HG03060 (cell line): ENCODE data around the gene GIGYF2.

Experiments
- ATAC-seq: cut with Tn5 transposase; IDR thresholded peaks from one replicate; pipeline ENCODE4 v1.9.1; 2021; ENCODE audit warnings: low read depth, moderate number of reproducible peaks; ENCODE audit not compliant: unreplicated experiment

The GIGYF2 gene

DNA sequence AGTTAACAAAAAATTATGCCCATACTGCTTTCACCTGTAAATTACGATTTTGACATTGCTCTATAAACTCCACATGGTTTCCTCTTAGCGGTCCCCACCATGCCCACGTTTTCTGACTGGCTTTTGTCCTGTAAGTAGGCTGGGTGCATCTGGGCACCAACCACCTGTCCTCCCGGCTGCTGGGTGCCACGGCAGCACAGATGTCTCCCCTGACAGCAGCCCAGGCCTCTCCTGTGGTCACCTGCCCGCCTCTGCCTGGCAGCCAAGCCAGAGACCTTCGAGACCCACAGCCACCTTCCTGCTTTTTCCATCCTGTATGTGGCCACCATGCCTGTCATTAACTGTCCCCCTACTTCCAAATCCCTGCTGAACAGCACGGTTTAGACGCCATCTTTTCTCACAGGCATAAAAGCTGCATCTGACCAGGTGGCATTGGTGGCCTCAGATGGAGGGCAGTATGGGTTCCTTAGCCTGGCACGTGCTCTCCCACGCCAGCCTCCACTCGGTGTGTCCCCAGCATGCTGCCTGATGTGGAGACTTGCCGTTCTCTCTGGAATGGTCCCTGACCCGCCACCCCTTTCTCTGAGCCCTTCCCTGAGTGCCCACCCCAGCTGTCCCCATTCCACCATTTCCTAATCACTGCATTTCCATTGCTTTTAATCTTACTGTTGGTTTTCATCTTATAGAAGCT is 191.9 kb downstream of the GIGYF2 start:
- ATAC-seq, result no peak

DNA sequence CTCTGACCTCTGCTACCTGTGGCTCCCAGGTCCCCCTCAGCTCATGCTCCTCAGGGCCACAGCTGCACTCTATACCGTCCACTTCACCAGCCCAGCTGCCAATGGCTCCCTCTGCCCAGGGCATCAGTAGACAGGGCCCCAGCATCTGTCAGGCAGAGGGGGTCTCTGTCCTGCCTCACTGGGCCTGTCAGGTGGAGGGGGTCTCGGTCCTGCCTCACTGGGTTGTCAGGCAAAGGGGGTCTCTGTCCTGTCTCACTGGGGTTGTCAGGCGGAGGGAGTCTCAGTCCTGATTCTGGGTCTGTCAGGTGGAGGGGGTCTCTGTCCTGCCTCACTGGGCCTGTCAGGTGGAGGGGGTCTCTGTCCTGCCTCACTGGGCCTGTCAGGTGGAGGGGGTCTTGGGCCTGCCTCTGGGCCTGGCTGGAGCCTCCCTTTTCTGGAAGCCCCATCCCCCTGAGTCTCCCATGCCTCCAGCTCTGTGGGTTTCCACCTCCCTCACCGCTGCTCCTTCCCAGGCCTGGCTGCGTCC is 192.8 kb downstream of the GIGYF2 start:
- ATAC-seq, result no peak

DNA sequence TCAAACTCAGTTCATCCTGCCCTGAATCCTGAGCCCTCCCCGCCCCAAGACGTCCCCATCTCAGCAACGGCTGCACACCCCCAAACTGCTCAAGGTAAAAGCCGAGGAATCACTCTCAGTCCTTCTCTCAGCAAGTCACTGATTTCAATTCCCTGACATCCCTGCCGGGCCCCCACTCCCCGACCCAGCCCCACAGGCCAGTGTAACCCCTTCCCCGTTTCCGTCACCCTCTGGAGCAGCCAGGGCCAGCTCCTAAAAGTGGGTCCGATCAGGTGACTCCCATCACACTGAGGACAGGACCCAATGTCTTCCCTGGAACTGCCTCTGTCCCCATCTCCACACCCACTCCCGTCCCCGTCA is 193.4 kb downstream of the GIGYF2 start:
- ATAC-seq, result no peak

DNA sequence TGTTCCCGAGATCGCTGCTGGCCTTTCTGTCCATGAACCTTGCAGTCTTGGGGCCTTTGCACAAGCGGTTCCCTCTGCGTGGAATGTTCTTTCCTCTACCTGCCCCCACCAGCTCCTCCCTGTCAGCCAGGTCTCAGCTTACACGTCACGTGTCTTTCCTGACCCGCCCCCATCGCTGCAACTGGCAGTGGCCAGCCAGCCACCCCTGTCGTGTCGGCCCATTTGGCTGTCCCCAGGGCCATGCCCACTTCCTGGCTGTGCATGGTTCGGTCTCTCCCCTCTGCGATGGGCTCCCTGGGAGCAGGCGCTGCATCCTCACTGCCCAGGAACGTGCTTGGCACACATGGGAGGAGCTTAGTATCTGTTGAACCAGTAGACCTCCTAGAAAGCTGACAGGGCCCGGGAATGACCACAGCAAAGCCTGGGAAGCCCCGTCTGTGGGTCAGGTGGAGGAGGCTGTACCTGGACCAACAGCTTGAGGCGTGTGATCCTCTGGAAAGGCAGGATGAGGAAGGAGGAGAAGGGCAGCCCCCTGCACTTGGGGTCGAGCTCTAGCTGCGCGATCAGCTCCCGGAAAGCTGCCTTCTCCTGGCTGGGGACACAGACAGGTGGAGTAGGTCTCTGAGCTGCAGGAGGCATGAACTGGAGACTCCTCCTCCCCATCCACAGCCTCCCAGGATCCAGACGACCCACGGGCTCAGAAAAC is 193.9 kb downstream of the GIGYF2 start:
- ATAC-seq, result no peak

DNA sequence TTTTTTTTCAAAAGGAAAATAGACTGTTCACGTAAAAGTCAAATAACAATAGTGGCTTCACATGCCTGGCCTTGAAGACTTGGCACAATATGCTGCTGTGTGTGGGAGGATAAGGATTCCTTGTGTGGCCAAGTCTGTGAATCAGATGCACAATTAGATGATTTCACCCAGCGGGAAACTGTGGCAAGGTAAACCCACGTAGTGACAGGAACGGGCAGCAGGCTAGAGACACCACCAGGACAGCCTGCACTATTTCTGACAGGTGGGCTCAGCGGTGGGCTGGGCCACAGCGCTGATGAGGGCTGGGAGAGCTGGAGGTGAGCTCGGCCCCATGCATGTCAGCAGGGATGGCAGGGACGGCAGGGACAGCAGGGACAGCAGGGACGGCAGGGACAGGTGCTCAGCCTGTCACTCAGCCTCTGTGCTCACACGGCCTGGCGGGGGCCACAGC is 194.5 kb downstream of the GIGYF2 start:
- no peak for ATAC-seq

DNA sequence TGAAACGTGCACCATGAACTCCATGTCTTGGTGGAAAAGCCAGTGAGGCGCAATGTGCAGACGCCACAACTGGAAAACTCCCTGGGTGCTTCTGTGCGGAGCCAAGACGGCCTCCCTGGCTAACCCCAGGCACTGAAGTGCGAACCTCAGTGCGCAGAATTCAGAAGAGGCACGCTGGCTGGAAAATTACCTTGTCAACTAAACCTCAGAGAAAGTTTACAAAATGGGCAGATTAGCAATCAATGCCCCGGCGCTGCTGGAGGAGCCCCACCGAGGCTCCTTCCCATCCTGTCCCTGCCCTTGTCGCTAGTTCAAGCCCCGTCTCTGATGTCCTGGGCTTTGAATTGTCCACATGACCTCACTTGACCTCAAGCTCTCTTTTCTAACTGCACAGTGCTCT is 195.1 kb downstream of the GIGYF2 start:
- no peak for ATAC-seq

DNA sequence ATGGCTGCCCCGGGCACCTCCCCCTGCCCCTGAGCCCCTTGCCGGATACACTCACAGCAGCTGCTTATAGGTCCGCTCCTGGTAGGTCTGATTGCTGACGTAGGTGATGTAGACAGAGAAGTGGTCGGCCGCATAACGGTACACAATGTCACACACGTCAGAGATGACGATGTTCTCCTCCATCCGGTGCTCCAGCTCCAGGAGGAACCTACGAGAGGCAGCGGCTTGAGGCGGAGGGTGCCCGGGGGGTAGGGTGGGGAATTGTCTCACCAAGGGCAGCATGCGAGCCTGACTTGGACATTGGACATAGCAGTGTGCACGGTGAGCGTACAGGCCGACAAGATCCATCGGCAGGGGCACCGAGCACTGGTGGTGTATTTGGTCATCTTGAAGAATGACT is 195.7 kb downstream of the GIGYF2 start:
- ATAC-seq, result no peak

DNA sequence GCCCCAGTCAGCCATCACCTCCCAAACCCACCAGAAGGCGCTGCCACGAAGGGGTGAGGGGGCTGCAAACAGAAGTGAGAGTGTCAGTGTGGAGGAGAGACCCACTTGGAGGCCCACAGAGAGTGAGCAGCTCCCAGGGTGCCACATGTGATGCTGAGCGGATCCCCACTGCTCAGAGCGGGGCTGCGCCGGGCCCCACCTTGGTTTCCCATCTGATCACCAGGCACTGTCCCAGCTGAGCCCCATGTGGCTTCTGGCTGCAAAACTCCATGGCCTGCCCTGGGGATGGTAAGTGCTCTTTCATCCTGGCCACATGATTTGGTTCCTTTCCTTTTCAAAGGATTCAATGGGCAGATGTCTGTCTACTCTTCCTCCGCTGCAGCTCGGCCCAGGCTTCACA is 196.7 kb downstream of the GIGYF2 start:
- no peak for ATAC-seq

DNA sequence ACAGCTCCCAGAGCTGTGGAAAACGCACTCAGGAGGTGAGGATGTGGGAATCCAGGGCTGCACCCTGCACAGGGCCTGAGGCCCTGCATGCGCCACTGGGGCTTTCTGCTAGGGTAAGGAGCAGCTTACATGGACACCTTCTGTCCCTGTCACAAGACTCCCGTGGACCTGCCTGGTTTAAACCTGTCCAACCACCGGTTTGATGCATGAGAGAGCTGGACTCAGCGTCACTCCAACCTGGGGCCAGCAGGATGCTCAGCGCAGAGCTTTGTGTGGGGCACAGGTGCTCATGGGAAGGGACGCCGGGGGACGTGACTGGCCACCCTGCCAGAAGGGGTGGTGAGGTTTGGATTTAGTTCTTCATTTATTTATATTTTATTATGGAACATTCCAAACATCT is 197.1 kb downstream of the GIGYF2 start:
- no peak for ATAC-seq

DNA sequence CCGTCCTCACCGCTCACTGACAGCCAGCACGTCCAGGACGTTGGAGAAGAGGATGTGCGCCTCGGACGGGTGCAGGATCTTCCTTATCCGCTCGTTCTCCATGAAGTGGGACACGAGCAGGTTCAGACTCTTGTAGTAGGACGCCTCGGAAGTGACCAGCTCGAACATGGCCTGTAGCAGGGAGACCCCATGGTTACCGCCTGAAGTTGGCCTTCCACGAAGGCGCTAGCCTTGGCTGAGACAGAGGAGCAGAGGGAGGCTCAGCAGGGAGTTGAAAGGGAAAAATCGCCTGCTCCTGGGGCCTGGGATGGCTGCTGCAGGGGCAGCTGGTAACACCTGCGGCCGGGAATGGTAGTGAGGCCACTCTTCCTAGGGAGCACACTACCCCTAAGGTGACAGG is 197.6 kb downstream of the GIGYF2 start:
- no peak for ATAC-seq

DNA sequence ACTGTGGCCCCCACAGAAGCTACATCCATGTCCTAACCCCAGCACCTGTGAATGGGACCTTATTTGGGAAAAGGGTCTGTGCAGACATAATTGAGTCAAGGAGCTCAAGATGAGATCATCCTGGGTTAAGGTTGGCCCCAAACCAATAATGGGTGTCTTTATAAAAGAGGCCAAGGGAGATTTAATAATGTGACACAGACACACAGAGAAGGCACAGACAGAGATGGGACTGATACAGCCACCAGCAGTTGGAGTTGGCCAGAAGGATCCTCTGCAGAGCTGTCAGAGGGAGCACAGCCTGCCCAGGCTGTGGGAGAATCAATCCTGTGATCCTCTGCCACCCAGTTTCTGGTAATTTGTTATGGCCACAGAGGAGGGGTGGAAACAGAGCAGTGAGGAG is 199.0 kb downstream of the GIGYF2 start:
- ATAC-seq, result no peak

DNA sequence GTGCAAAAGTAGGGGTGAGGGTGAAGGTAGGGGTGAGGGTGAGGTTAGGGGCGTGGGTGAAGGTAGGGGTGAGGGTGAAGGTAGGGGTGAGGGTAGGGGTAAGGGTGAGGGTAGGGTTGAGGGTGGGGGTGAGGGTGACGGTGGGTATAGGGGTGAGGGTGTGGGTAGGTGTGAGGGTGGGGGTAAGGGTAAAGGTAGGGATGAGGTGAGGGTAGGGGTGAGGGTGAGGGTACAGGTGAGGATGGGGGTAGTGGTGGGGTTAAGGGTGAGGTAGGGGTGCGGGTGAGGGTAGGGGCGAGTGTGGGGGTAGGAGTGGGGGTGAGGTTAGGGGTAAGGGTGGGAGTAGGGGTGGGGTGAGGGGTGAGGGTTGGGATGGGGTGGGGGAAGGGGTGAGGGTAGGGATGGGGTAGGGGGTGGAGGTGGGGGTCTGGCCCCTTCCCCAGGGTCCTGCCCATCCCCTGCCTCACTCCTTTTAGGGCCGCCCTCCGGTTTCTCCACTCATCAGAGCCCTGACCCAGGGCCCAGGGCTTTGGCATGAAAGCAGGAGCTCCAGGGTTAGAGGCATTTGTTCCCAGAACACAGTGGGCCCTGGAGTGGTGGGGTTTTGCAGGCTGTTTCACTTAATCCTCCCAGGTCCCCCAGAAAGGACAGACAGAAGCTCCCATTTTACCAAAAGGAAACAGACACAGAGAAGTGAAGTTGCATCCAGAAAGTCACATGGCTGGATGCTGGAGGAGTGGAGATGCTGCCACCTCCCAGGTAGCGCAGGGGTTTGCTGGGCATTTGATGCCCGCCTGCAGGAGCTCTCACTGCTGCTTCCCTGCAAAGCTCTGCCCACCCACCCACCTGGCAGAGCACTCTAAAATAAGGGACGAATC is 199.8 kb downstream of the GIGYF2 start:
- ATAC-seq, result no peak

DNA sequence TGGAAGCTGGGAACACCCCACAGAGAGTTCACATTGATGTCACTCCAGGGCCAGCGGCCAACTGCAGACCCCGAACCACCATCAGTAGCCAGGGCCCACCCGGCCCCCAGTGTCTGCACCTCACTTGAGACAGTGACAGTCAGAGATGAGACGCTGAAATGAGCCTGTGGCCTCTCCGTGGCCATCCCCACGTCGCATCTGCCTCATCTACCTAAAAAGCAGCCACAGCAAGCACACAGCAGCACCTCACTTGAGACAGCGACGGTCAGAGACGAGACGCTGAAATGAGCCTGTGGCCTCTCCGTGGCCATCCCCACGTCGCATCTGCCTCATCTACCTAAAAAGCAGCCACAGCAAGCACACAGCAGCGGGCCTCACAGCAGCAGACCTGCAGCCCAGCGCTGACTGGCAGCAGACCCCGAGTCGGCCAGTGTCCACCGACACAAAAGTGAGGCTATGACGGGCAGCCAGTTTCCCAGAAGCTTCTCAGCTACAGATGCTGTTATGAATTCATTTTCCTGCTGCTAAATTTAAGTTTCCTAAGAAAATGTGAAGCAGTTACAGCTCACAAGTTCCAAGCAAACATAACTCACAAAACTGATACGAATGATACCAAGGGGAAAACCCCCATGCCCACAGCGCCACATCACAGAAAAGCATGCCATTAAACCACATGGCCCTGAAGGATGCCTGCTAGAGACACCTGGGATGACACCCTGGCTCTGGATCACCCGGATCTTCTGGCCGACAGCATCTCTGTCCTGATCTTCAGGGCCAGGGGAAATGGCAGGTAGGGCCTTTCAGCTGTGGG is 200.7 kb downstream of the GIGYF2 start:
- ATAC-seq, result no peak

DNA sequence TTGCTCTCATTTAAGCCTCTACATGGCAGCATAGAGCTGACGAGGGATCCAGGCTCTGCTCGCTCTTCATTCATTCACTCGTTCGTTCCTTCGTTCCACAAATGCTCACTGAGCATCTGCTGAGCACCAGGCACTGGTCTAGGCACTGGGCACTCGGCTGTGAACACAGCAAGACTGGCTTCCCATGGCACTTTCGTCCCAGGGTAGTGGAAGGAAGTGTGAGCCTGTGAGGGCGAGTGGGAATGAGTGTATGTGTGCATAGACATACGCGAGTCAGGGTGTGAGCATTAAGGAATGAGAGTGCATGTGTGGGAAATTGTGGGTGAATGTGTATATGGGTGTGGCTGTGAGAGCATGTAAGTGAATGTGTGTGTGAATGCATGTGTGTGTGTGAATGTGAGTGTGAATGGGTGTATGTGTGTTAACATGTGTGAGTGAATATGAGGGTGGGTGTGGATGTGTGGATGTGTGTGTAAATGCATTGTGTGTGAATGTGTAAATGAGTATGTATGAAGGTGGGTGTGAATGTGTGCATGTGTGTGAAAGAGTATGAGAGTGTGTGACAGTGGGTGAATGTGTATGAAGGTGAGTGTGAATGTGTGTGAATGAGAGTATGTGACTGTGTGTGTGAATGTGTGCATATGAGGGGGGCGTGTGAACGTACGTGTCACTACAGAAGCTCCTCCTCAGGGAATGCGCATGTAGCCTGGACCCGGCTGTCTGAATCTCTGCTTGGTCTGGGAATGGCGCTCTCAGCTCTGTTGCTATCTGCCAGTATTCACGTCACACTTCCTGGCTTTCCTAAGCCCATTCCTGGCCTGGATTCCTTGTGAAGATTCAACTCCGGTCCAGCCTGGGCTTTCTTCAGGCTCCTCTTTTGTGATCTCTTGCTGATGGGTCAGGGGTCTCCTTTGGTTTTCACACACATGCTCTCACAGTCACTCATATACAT is 201.7 kb downstream of the GIGYF2 start:
- no peak for ATAC-seq

DNA sequence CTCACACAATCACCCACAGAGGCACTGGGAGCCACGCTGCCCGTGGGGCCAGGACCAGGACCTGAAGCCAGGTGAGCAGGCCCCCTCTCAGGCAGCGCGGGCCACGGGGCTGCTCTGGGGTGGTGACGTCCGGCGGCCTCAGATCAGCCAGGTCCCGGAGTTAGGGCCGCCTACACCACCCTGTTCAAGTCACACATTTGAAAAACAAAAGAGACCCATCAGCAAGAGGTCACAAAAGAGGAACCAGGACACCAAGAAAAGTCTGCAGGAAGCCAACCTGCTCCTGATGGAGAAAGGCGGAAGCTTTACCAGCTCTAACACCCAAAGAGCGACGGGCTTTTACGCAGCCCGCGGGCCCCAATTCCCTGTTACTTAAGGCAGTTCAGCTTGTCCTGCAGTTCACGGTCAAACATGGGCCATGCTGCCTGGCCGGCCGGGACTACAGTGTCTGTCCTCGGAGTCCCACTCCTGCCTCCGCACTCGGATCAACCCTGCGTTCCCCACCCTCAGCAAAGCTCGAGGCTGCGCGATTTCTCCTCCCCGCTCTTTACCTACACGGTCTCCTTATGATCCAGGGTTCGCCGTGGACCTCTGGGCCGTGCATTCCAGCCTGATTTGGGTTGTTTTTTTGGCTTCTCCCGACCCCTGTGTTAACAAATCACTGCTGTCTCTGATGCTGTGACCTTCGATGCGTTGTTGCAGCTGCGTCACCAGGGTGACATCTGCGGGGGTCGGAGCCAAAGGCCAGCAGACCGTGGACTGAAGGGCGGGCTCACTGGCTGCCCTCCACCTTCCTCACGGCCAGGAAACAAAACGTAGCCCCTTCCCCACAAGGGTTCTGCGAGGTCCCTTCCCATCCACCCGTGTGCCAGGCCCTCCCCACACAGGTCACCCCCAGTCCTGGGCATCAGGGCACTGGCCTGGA is 203.9 kb downstream of the GIGYF2 start:
- ATAC-seq, result no peak

DNA sequence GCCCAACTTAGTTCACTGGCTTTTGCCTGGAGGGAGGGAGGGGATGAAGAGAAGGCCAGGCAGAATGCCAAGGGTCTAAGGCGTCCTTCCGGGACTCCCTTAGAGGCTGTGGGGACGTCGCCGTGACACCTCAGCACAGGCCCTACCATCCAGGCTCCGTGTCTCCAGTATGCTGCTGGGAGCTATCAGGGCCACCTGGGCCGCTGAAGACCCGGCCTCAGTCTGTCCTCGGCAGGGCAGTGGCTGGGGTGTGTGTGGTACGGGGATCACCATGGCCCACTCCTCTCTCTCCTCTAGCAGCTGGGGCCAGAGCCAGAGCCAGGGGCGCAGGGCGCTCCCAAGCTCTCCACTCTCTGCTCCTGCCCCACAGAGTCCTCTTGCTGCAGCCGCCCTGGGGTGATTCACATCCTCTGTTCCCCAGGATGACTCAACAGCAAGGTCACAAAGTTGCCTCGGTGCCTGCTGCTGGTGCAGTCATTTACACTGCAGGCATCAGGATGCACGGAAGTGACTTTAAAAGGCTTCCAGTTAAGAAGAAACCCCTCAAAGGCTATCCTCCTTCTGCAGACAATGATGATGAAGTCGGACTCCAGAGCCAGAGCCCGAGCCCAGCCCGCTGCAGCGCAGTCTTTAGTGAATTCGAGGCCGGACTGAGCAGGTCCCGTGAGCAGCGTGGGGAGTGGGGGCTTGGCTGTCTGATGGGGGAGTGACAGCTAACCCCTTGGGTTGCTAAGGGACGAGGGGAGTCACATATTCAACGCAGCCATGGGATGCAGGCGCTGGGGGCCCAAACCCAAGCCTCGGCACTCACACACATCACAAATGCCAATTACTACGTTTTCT is 204.8 kb downstream of the GIGYF2 start:
- no peak for ATAC-seq

DNA sequence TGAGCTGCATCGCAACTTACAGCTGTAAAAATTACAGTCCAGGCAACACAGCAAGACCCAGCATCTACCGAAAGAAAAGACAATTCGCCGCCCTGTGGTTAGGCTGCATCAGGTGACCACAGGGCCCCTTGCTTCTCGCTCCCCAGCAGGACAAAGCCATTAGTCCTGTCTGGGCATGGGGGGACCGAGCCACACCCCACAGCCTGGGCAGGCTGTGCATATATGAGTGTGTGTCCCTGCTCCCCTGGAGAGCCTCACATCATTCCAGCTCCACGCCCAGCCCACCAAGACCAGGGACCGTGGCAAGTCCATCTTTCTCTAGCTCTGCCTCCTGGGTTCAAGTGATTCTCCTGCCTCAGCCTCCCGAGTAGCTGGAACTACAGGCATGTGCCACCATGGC is 206.9 kb downstream of the GIGYF2 start:
- ATAC-seq, result no peak
